HG03095 (cell line): Measurements from ENCODE around the gene SLC25A41.

ENCODE experiments used
- ATAC-seq: cut with Tn5 transposase; IDR thresholded peaks from one replicate; pipeline ENCODE4 v1.9.1; 2021; ENCODE audit warnings: moderate library complexity; ENCODE audit not compliant: unreplicated experiment

SLC25A41 gene

DNA sequence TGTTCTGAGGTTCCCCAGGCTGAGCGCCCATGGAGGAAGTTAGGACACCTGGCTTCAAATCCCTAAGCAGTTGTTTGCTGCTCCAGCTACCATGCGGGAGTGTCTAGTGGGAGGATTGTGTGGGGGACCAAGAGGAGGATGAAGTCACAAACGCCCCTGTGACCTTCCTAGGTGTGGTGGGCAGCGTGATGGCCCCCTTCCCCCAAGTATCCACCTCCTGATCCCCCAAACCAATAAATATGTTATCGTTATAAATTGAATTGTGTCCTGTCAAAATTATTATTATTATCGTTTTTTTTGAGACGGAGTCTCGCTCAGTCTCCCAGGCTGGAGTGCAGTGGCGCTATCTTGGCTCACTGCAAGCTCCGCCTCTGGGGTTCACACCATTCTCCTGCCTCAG lies at the start of gene SLC25A41:
Gene SLC25A41, minus strand, starts transcription at position 101 of the 400 bp plus-strand sequence. Its CDS starts 70 bp downstream, at position 31.
- no peak for ATAC-seq

DNA sequence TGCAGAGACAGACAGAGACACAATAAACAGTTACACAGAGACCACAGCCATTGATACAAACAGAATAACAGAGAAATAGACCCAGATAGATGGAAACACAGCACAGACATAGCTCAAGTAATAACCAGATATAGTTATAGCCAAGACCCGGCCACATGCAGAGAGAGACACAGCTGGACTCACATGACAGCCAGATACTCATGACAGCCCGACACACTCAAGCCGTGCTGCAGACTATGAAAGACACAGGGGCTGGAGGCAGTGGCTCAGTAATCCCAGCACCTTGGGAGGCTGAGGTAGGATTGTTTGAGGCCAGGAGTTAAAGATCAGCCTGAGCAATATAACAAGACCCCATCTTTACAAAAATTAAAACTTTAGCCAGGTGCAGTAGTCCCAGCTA lies 49.7 kb upstream of the SLC25A41 start:
- ATAC-seq = no peak

DNA sequence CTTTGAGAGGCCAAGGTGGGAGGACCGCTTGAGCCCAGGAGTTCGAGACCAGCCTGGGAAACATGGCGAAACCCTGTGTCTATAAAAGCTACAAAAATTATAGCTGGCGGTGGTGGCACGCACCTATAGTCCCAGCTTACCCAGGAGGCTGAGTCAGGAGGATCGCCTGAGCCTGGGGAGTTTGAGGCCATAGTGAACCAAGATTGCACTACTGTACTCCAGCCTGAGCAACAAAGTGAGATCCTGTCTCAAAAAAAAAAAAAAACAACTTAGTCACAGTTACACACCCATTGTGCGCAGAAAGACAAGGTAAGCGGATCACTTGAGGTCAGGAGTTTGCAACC lies 48.8 kb upstream of the SLC25A41 start:
- ATAC-seq = no peak

DNA sequence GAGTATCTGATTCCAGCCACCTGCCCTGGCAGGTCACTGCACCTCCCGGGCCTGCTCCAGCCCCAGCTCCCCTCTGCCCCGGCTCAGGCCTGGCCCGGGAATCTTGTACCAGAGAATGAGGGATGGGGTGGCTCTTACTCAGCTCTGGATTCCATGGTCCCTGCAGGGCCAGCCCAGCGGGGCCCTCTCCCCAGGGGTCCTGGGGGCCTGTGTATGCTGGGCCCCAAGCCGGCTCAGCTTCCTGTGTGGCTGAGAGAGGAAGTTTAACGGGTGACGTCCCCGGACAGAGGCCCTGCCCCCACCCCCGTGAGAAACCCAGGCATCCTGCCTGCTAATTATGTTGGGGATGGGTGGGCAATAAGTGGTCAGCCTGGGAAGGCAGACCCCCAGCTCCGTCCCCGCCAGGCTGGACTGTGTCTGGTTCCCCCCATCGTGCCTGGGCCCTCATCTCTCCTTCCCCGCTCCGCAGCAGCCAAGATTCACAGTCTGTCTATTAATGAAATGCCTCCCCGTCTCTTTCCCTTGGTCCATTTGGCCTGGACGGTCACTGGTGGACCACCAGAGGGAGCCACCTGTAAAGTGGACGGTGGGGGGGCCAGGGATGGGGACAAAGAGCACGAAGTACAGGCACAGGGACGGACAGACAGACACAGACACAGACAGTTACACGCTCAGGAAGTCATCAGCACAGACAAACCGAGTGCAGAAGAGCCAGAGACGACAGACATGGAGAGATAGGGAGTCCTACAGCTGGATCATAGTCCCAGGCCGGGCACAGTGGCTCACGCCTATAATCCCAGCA lies 48.2 kb upstream of the SLC25A41 start, which contains the start of gene DENND1C:
Gene DENND1C, minus strand, starts transcription at position 247 of the 802 bp plus-strand sequence. Its CDS starts 92 bp downstream, at position 155.
- ATAC-seq = peak; percentile 50

DNA sequence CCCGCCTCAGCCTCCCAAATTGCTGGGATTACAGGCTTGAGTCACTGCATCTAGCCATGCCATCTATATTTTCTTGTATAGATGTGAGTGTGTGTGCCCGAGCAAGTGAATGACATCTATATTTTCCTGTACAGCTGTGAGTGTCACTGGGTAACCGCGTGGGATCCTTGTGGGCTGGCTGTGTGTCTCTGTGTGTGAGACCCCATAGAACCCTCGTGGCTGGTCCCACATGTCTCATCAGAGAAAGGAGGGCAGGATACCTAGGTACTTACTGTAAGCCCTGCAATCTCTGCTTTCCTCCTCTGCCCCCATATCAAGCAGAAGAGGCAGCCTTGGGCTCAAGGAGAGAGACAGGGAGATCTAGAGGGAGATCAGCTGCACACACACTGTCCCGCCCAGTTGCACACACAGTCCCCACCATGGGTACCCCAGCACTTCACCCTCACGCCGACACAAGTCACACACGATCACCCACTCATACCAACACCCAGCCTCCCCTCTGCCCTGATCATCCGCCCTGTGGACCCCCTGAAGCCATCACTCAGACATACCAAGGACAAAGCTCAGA lies 47.4 kb upstream of the SLC25A41 start:
- ATAC-seq = peak; percentile 16

DNA sequence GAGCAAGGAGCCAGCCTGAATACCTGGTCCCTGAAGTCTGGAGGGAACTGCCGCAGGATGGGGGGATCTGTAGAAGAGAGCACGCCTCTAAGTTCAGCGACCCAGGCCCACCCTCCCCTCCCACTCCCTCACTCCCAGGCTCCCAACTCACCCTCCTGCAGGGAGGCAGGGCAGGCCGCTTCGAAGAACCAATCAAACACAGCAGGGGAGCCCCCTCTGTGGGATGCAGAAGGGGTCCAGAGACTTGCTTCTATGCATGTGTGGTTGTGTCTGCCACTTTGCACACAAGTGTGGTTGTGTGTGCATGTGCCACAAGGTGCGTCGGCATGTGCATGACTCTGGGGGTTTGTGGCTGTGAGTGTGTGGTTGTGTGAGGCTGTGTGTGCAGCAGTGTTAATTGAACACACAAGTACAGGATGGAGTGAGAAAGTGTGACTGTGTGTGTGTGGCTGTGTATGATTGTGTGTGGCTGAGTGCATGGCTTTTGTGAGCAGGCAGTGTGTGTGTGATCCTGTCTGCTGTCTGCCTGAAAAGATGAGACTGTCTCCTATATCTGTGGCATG lies 46.4 kb upstream of the SLC25A41 start:
- ATAC-seq = no peak

DNA sequence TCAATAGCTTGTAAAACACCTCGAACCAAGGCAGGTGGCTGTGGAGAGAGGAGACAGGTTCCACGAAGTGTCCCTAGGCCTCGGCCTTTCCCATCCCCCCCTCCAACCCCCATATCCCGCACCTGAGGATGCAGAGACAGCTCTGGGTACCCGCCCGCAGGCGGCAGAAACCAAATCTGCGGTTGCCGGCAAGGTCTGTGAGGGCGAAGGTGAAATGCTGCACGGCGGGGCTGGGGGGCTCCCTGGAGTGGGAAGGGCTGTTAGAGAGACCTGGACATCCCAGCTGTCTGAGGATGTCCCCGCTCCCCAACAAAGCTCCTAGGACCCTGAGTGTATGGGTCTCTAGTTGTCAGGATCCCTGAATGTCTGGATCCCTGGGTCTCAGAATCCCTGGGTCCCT lies 45.3 kb upstream of the SLC25A41 start:
- no peak for ATAC-seq

DNA sequence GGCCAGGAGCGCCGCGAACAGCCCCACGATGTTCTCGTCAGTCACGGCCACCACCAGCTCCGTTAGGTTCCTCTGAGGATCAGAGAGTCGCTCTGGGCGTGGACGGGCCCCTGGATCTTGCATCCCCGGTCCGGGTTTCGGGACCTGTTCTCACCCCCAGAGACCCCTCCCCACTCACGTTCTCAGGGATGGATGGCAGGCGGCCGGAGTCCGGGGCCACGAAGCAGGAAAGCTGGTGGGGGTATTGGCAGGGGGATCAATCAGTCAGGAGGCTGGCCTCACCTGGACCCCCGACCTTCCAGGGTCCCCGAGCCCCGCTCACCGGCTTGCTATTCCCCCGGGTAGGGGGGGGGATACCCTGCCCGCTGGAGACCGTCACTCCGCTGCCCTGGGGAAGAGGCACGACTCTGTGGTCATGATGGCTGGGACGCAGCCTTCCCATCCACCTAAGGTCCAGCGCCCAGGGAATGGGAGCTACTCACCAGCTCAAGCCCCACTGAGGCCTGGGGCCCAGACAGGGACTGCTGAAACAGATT lies 43.4 kb upstream of the SLC25A41 start:
- no peak for ATAC-seq

DNA sequence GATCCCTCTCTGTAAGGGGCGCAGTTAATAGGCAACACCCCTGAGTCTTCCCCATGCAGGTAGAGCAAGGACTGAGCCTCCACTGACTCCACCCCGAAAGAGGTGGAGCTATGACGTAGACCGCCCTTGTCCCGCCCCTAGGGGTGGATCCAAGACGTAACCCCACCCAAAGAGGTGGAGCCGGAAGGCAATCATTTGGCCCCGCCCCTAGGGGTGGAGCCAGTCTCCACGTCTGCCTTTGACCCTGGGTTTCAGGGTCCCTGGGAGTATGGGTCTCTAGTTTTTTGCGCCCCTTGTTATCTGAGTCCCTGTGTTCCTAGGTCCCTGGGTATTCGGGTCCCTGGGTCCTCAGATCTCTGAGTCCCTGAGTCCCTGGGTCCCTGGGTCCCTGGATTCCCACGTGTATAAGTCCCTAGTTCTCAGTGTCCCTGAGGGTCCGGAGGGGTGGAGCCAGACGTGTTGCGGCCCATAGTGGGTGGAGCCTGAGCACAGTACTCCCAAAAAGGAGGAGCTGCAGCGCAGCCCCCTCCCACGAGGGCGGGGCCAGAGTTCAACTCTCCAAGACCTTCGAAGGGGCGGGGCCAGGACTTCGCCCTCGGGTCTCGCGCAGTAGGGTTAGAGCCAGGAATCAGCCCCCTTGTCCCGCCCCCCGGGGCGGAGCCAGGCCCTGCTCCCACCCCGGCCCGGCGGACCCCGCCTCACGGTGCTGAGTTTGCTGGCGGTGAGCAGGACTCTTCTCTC lies 42.8 kb upstream of the SLC25A41 start:
- no peak for ATAC-seq

DNA sequence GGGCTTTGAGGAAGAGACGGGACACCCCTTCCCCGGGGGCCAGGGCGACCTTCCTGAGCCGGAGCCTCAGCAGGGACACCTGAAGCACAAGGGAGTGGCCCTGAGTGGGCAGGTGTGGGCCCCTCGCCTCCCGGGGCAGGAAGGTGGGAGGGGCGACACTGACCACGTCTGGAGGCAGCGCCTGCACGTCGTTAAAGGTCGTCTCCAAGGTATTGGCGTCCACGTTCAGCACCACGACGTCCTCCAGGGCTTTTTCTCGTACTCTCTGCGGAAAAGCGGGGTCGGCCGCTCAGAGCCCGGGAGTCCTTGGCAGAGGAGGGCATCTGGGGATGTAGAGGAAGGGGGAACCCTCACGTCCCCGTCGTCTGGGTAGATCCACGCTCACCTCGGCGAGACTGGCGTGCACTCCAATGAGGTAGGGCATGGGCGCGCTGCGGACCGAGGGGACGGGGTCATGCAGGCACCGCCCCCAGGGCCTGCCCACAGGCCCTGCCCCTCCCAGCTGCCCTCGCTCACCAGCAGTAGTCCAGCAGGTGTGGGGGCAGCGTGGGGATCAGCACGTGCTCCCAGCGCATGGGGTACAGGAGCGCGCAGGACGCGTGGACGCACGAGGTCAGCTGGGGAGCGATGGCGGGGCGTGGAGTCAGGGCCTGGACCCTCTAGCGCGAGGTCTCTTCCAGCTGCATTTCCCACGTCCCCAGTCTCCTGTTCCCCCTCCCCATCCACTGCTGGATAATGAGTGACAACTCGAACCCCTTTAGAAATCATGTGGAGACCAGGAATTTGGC lies 42.0 kb upstream of the SLC25A41 start:
- ATAC-seq = no peak

DNA sequence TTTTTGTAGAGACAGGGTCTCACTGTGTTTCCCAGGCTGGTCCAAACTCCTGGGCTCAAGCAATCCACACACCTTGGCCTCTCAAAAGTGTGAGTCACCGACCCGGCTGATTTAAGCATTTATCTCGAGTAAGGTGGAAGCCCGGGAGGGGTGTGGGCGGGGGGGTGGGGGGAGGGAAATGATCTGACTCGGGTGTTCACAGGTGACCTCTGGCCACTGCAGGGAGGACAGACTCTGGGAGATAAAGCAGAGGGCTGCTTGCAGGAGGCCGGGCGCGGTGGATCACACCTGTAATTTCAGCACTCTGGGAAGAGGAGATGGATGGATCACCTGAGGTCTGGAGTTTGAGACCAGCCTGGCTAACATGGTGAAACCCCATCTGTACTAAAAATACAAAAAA lies 40.1 kb upstream of the SLC25A41 start:
- no peak for ATAC-seq

DNA sequence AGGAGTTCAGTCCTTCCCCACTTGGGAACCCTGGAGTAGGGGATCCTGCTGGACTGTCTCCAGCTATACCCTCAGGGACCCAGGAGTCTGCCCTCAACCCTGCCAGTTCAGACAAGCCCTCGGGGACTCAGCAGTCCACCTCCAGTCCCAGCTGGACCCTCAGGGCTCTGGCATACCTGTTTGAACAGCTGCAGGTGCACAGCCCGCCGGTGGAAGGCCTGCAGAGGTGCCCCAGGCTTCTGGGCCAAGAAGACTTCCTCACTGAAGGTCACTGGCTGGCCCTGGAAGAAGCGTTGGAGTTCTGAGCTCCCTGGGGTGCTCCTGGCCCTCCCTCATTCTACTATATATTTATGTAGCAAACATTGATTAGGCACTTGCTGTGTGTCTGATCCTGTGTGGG lies 39.1 kb upstream of the SLC25A41 start:
- no peak for ATAC-seq

DNA sequence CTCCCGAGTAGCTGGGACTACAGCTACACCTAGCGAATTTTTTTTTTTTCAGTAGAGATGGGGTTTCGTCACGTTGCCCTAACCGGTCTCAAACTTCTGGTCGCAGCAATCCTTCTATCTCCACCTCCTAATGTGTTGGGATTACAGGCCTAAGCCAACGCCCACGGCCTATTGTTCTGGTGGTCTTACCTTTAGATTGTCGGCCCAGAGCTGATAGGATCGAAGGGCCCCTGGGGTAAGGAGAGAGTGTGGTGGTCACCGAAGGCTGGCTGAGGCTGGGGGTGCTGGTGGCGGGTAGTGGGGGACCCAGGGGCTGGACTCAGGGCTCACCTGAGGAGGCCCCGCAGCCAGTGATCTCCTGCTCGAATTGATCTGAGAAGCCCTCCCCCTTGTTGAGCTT lies 37.5 kb upstream of the SLC25A41 start:
- no peak for ATAC-seq

DNA sequence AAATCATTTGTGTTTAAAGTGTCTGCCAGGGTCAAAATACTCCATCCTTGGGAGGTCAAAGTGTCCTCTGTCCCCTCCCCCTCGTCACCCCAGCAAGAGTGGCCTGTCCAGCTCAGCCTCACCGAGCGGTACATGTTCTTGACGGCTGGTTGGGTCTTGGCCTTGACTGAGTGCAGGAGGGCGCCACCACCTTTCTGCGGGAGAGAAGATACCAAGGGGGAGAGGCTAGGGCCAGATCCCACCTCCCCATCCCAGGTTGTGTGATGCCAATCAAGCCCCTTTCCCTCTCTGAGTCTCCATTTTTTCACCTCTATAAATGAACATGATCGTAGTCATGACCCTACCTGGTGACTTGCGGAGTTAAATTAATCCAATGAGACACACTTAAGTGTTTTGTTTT lies 36.6 kb upstream of the SLC25A41 start:
- ATAC-seq = no peak

DNA sequence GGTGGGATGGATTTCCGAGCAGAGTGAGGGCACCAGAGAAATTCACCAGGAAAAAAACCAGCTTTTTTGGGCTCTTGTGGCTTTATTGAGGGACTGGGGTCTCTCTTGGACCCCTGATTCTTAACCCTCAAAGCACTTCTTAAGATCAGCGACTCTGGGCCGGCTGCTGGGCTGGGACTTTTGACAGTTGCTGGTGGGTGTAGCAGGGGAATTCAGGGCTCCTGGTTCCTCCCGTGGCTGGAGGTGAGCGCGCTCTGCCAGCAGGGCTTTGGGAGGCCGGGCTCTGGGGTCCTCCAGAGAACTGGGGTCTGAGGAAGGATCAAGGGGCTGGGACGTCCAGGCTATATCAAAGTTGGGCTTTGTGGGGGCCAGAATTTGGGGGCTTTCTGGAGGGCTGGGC lies 33.8 kb upstream of the SLC25A41 start:
- ATAC-seq = no peak

DNA sequence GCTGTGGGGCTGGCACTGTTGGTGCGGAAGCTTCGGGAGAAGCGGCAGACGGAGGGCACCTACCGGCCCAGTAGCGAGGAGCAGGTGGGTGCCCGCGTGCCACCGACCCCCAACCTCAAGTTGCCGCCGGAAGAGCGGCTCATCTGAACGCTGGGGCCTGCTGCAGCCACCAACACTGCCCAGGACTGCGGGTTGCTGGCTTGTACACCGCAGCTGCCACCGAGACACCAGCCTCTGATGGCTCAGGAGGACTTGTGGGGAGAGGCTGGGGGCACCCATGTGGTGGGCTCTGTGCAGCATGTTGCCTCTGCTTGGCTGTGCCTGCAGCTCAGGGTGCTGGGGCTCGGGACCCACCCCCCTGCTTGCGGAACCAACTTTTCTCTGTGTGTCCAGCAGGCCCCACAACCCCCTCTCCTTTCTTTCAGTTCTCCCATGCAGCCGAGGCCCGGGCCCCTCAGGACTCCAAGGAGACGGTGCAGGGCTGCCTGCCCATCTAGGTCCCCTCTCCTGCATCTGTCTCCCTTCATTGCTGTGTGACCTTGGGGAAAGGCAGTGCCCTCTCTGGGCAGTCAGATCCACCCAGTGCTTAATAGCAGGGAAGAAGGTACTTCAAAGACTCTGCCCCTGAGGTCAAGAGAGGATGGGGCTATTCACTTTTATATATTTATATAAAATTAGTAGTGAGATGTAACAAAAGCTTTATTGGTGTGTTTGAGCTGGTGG lies 33.1 kb upstream of the SLC25A41 start:
- no peak for ATAC-seq

DNA sequence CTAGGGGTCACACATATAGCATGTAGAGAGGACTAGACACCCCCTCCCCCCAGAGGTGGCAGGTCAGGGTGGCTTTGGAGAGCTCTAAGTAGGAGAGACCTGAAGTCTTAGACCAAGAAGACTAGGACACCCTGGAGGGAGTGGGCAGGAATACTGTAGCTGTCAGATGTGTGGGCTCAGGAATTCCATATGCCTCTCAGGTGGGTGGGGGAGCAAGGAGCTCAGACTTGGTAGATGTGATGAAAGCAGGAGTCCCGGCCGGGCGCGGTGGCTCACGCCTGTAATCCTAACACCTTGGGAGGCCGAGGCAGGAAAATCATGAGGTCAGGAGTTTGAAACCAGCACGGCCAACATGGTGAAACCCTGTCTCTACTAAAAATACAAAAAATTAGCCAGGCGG lies 32.1 kb upstream of the SLC25A41 start:
- ATAC-seq = no peak

DNA sequence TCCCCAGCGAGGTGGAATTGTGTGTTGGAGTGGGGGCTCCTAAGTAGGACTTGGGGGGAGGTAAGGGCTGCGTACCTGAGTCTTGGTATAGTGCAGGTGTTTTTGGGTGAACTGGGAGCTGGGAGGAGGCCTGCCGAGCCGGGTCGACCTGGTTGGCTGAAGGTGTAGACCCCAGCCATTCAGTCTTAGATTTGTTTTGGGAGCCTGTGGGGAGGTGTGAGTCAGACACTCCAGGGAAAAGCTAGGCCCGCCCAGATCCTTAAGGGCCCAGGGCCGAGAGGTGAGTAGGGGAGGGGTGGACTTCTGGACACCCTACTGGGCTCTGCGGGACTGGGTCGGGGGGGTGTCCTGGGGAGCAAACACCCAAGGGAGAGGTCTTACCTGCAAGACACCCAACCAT lies 31.4 kb upstream of the SLC25A41 start:
- ATAC-seq = no peak

DNA sequence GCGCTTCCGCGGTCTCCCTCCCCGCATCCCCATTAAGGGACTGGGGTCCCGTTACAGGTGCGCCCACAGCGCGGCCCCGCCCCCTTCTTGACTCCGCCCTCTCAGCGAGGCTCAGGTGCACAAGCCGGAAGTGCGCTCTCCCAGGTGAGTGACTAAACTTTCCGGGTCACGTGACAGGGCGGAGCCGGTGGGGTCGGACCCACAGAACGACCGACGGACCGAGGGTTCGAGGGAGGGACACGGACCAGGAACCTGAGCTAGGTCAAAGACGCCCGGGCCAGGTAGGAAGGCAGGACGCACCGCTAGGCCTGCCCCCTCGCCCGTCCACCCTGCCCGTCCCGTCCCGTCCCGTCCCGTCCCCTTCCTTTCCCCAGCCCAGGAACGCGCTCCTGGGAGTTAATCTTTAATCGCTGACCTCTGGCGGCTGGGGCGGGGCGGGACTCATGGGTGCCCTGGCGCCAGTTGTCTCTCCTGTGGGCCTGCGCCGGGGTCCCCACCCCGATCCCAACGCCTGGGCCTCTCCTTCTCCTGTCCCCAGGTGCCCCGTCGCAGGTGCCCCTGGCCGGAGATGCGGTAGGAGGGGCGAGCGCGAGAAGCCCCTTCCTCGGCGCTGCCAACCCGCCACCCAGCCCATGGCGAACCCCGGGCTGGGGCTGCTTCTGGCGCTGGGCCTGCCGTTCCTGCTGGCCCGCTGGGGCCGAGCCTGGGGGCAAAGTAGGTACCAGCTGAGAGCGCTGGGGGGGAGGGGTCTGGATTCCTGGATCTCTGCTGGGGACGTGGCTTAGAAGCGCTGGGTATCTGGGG lies 30.7 kb upstream of the SLC25A41 start, which contains the start of gene CRB3:
Gene CRB3, plus strand, starts transcription at position 202 of the 804 bp plus-strand sequence. Its CDS starts 431 bp downstream, at position 633.
- no peak for ATAC-seq
